ENCODE results near the gene MYADML2.
A peak's percentile ranks its signal among the peaks of the same experiment; 100 is the strongest.

Gene MYADML2

DNA sequence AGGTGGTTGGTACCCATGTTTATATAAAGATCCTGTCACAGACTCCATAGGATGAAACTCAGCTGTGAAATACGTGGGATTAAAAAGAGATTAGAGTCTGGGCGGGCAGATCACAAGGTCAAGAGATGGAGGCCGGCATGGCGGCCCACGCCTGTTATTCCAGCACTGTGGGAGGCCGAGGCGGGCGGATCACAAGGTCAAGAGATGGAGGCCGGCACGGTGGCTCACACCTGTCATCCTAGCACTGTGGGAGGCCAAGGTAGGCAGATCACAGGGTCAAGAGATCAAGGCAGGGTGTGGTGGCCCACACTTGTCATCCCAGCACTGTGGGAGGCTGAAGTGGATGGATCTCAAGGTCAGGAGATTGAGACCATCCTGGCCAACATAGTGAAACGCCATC lies 51.6 kb downstream of the MYADML2 start:
- no peak for DNase-seq

DNA sequence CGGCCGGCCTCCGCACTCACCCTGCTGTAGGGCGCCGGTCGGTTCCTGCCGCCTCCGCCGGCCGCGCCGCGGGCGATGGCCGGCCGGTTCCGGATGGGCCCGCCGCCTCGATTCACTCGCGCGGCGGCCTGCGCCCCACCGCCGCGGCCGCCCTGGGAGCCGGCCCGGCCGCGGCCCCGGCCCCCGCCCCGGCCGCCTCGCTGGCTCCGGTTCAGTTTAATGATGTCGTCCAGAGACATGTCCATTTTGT lies 55.8 kb downstream of the MYADML2 start:
- DNase-seq = no peak

DNA sequence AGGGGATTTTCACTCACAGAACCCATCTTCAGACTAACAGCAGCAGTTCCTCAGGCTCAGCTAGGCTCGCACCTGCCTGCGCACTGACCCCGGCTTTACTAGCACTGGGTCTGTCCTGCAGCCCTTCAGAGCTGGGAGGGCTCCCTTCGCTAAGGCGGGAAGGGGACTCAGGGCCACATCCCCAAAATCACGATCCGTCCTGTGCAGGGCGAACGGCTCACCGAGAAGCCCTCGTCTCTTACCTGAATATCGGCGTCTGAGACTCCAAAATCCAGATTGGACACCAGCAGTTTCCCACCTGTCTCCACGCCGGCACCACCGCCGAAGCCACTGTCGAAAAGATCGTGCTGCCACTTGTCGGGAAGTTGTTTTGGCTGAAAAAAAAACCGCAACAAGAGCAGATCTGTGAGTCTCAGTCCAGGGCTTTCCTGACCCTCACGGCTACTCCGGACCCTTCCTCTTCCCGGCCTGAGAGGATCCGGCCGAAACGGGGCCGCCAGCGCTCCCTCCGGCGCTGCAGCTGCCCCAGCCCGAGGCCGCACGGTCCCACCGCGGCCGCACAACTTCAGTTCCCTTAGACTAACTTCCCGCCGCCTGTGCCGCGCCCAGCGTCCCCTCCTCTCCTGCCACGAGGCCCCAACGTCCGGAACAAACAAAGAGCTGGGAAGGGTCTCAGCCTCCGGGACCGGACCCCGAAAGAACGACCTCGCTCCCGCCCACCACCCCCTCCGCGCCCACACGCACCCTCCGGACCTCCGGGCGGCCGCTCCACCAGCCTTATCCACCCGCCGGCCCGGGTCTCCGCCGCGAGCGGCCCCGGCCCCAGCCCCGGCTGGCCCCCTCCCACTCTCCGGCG lies 56.4 kb downstream of the MYADML2 start:
- DNase-seq = peak; percentile 22
